Fibroblast of pulmonary artery (primary cell): ENCODE measurements around the gene RASD1.

Experiments used
- DNase-seq: peaks from one replicate; pipeline ENCODE4 v3.0.0-alpha.2; 2010; ENCODE audit warnings: low read depth
- H3K4me3 ChIP-seq: replicated peaks from 2 replicates; pipeline ENCODE4 v1.5.1; 2011; ENCODE audit warnings: low read depth, mild to moderate bottlenecking, control low read depth, low read length, moderate library complexity
- CTCF ChIP-seq: IDR thresholded peaks from 2 replicates; pipeline ENCODE4 v1.5.1; 2011; ENCODE audit warnings: mild to moderate bottlenecking, control low read depth, low read length, inconsistent platforms; ENCODE audit errors: missing control alignments

The RASD1 gene

GRCh38 chr17:17511293-17511741 lies 15.1 kb upstream of the RASD1 start:
- no peak for DNase-seq
- H3K4me3 ChIP-seq: no peak overlapping the region
- no peak for TF ChIP-seq CTCF

DNA sequence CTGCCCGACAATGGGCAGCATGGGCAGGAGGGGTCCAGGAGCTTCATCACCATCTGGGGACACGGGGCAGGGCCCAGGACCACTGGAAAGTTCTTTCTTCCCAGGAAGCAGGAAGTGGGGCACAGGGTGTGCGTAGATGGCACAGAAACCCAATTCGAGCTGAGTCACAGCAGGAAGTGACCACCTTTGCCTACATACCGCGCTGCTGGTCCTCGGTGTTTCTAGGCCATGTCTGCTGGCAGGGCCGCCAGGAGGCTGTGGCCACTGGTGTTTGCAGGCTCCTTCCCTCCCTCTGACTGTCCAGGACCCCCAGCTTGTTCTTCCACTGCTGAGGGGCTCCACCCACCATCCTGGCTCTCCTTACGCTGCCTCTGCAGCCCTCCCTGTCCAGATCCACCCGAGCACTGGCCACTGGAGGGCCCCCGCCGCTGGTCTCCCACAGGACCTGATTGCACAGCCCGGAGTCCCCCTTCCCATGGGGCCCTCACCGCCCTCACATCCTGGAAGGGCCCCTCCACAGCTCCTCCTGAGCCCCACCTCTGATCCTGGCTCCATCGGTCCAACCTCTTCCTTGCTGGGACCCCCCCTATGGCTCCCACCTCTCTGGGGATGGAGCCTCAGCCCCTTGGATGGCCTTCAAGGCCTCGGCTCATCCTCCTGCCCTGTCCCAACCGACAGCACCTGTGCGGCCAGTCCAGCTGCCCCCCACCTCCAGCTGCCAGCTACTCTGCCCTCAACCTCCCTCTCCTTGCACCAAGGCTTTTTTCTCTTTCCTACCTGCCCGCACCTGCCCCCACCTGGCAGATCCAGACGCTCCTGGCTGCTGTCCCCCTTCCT lies 14.5 kb upstream of the RASD1 start:
- no peak for DNase-seq
- no peak overlapping the region for H3K4me3 ChIP-seq
- TF ChIP-seq CTCF: no peak

GRCh38 chr17:17509601-17510425 lies 13.6 kb upstream of the RASD1 start:
- no peak for DNase-seq
- no peak for TF ChIP-seq CTCF
- H3K4me3 ChIP-seq: no peak overlapping the region

DNA sequence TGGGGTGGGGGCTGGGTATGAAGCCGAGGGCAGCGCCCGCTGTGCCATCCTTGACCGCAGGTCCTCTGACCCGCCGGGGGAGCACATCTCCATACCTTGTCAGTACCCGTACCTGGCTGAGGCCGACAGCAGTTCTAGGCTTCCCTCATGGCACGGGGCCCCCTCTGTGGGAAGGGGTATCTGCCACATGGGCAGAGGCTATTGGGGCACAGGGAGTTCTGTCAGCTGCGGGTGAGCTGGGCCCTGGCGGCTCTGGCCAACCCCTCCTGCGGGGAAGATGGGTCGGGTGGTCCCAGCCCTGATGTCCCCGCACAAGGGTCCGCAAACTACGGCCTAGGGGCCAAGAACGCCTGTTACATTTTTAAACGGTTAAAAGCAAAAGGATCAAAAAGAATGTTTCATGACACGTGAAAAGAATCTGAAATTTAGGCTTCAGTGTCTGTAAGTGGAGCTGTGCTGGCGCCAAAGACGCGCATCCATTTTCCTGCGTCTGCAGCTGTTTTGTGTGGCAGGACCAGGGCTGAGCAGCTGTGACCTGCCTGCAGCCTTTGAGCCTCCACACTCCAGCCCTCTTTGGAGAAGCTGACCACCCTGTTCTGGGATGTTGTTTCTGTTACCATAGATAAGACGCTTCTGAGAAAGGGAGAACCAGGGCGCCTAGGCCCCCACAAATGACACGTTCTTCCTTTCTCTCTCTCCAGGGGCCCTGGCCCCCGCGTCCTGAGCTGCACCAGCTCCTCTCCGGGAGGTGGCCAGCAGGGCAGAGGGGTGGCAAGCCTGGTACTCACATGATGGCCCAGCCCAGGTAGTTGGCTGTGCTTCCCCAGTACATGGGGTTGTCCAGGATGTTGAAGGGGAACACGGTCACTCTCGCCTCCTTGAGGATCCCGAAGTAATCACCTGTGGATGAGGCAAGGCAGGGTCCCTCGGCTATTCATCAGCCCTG lies 12.7 kb upstream of the RASD1 start:
- TF ChIP-seq CTCF: no peak
- no peak for DNase-seq
- H3K4me3 ChIP-seq: no peak overlapping the region

- no peak overlapping the region for H3K4me3 ChIP-seq
- no peak for DNase-seq
- no peak for TF ChIP-seq CTCF
Measured at GRCh38 chr17:17508019-17508535, 11.9 kb upstream of the RASD1 start.

DNA sequence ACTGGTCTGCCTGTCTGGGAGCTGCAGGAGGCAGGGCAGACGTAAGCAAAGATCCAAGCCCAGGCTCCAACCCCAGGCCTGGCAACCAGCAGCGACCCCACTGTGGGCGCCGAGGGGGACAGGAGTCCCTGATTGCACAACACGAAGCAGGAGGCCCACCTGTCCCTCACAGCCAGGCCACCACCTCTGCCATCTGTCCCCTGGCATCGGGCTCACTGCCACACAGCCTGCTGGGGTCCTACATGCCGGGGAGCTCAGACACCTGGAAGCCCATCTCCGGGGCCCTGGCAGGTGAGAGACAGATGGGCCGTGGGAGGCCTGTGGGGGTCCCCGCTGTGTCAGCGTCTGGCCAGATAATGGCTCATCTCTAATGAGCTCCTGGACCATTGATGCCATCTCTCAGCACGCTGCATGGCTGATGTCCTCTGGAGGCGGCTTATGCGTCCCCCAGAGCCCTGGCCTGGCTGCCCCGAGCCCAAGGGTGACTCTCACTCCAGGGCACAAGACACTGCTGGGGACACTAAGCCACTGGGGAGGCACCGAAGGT lies 11.3 kb upstream of the RASD1 start:
- no peak for TF ChIP-seq CTCF
- H3K4me3 ChIP-seq: no peak overlapping the region

More for the DNA sequence above, 11.3 kb upstream of the RASD1 start:
- no peak for DNase-seq
